Measurements from ENCODE around the gene RAG2.
"Not testable (repeated sequence)": the region's sequence is repeated elsewhere in the genome, so short reads cannot be mapped to it uniquely, and the experiment has no call there.

The RAG2 gene

GRCh38 chr11:36600180-36600579, 2.1 kb upstream of the RAG2 start:
- no peak for DNase-seq (ENCODE audit: low read depth)

DNA sequence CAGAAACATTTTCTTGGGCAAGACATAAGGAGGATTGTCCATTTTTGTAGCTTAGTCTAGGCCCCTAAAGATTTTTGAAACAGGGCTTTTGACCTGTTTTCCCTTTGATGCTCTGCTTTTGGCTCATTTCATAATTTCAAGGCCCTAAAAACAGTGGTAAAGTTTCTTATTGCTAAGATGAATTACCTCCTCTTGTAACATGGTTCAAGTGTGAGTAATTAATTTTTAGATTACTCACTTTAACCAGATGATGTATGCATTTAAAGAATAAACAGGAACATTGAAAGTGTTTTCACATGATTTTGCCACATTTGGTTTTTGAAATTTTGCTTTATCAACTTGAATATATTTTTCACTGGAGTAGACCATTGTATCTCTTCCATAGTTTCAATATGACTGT, 1.2 kb downstream of the RAG2 start:
- no peak for DNase-seq (ENCODE audit: low read depth)

GRCh38 chr11:36594316-36594989, 3.6 kb downstream of the RAG2 start, which contains the start of gene IFTAP:
Gene IFTAP (plus strand): TSS chr11:36594502. CDS start chr11:36610104, 15,602 bp downstream.
- peak; percentile 1 for DNase-seq (ENCODE audit: low read depth)

GRCh38 chr11:36591433-36591832, 6.6 kb downstream of the RAG2 start:
- no peak for DNase-seq (ENCODE audit: low read depth)

- DNase-seq (ENCODE audit: low read depth), result no peak
These were observed 7.5 kb downstream of the RAG2 start for GRCh38 chr11:36590513-36590912.

DNA sequence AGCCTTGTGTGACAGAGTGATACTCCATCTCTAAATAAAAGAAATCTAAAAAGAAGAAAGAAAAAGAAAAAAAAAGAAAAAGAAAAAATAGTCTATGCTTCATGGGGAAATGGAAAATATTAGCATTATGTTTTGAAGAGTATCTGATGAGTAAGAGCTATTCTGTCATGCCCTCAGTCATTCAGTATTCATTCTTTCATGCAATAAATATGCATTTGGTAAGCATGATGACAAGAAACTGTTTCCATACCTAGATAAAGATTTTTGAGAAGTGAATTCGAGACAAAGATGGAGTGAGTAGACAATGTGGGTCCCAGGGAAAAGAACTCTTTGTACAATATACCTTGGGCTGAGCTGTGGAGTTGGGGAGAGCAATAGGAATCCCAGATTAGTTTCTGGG, 9.9 kb downstream of the RAG2 start:
- DNase-seq (ENCODE audit: low read depth), result no peak

GRCh38 chr11:36586543-36586942, 11.5 kb downstream of the RAG2 start:
- no peak for DNase-seq (ENCODE audit: low read depth)

GRCh38 chr11:36583667-36584066, 14.4 kb downstream of the RAG2 start:
- no peak for DNase-seq (ENCODE audit: low read depth)

DNA sequence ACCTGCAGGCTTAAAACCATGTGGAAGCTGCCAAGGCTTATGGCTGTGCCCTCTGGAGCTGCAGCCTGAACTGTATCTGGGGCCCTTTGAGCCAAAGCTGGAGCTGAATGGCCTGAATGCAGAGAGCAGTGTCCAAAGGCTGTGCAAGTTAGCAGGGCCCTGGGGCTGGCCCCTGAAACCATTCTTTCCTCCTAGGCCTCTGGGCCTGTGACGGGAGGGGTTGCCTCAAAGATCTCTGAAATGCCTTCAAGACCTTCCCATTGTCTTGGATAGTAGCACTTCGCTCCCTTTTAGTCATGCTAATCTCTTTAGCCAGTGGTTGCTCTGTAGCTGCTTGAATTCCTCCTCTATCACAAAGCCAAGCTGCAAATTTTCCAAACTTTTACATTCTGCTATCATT, 16.5 kb downstream of the RAG2 start:
- no peak for DNase-seq (ENCODE audit: low read depth)

DNA sequence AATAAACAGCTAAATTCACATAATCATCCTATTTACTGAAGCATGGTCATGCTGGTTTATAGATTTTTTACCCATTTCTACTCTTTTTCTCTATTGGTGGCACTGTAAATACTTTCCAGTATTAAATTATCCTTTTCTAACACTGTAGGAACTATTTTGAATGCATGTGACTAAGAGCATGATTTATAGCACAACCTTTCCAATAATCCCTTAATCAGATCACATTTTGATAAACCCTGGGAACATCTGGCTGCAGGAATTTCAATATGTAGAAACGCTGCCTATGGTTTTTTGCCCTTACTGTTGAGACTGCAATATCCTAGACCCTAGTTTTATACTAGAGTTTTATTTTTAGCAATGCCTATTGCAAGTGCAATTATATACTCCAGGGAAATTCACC, 19.6 kb downstream of the RAG2 start:
- DNase-seq (ENCODE audit: low read depth), result no peak

DNA sequence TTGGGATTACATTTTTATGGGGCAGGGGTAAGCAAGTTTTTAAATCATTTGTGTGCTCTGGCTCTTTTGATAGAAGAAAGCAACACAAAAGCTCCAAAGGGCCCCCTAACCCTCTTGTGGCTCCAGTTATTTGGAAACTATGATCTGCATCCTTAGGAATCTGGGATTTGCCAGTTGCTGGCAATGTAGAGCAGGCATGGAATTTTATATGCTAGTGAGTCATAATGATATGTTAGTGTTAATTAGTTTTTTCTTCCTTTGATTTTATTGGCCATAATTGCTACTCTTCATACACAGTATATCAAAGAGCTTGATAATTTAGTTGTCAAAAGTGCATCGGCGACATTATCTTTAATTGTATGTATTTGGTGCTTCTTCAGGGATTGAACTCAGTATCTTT, 20.2 kb downstream of the RAG2 start:
- no peak for DNase-seq (ENCODE audit: low read depth)

- no peak for DNase-seq (ENCODE audit: low read depth)
These were observed 20.7 kb downstream of the RAG2 start for GRCh38 chr11:36577373-36577772.

- no peak for DNase-seq (ENCODE audit: low read depth)
These were observed 23.6 kb downstream of the RAG2 start for GRCh38 chr11:36574486-36574885.

DNA sequence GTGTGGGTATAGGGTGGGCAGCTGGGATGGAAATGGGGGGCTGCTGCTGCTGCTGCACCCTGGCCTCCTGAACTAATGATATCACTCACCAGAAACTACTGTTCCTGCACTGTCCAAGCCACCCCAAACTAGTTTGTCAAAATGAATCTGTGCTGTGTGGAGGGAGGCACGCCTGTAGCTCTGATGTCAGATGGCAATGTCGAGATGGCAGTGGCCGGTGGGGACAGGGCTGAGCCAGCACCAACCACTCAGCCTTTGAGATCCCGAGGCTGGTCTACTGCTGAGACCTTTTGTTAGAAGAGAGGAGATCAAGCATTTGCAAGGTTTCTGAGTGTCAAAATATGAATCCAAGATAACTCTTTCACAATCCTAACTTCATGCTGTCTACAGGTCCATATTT, 28.9 kb downstream of the RAG2 start:
- no peak for DNase-seq (ENCODE audit: low read depth)

DNA sequence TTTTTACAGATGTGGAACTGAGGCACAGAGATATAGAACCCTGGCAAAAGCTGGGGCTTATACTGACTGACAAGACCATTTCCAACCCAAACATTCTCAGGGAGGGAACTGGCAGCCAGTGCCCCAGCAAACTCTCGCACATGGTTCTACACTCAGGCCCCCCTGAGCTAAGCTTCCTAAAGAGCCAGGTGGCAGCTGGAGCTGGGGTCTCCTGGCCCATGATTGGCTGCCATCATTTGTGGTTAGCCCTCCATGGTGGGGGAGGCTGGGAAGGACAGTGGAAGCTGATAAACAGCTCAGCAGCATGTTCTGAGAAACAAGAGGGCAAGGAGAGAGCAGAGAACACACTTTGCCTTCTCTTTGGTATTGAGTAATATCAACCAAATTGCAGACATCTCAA, 30.3 kb downstream of the RAG2 start, which contains the start of gene RAG1:
TSS of gene RAG1 (plus strand) at position 314 of the 400 bp plus-strand sequence. CDS start 5,298 bp downstream, outside the sequence.
- no peak for DNase-seq (ENCODE audit: low read depth)

DNA sequence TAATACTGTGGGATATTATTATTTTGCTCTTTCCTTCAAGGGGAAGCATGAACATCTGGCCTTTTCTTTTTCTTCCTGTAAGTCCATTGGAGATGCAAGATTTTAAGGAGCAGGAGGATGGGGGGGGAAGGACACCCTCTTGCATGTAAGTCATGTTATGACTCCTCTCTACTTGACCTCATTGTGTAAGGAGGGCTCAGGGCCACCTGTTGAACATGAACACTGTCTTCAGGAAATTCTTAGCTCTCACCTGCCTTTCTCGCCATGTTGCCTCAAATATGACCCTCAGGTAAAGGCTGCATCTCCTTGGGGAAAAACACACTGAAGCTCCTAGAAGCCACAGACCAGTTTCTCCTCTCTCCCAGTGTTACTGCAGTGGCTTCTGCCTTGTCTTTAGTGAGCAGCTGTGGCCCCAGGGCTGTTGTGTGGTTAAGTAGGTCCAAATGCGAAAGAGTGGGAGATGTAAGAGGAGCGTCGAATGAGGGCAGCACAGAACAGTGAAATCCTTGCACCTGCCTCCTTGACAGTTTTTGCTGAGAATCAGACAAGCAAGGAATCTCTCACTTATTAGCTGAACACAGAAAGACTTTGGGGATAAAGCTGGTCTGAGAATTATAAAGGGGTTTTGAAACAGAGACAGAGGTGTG, 31.5 kb downstream of the RAG2 start:
- no peak for DNase-seq (ENCODE audit: low read depth)

DNA sequence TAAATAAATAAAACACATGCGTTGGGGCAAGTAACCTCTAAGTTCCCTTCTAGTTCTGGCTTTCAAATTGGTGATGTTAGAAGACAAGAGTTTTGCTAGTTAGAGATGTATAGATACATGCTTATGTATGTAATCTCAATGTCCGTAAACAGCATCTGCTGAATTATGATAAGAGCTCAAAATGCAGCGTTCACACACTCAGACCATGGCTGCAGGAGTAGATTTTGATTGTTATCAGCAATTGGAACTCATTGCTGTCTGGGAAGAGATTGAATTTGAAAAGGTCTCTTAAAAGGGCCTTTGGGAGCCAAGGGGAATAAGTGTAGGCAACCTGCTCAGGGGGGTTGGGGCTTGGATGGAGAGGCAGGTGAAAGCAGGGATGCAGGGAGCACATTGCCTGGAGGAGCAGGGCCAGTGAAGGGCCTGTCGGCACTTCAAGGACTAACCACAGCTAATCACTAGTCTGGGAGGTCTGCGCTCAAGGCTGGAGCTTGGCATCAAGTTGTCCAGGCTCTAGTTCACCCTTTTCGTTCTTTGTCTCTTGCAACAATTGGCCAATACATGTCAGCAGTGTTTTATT, 32.9 kb downstream of the RAG2 start:
- DNase-seq (ENCODE audit: low read depth), result no peak

DNA sequence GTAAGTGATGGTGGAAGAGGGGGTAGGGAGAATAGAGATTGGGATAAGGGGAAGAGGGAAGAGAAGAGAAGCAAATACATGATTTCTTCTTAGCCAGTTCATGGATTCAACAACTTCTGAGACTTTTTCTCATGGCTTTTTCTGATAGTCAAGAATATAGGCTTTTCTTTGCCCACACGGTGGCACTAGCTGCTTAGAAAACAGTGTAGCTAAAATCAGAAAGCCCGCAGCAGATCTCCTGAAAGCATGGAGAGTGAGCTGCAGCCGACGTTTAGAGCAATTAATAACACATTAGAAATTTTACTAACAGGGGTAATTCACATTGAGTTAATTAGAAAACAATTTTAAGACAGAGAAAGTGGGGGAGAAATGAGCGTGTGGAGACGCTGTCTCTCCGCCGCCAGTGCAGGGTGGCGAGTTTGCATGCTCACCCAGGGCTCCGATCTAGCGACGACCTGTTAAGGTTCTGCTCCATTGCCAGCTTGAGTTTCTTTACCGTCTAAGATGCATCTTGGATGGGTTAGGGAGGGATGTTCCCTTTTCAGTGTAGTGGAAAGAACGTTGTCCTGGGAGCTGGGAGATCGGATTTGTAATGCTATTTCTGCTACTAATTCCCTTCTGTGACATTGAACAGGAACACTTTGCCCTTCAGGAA, 33.5 kb downstream of the RAG2 start:
- DNase-seq (ENCODE audit: low read depth), result peak; percentile 9

- no peak for DNase-seq (ENCODE audit: low read depth)
These were observed 39.2 kb downstream of the RAG2 start for GRCh38 chr11:36558571-36559413.

DNA sequence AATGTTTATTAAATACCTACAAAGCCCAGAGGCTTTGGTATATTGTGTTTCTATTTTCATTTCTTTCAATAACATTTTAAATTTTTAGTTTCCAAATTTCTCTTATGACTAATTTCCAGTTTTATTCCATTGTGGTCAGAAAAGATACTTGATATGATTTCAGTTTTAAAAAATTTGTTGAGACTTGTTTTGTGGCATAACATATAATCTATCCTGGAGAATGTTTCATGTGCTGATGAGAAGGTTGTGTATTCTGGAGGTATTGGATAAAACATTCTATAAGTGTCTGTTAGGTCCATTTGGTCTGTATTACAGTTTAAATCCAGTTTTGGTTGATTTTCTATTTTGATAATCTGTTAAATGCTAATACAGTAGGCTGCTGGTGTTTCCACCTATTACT, 40.0 kb downstream of the RAG2 start:
- no peak for DNase-seq (ENCODE audit: low read depth)

DNA sequence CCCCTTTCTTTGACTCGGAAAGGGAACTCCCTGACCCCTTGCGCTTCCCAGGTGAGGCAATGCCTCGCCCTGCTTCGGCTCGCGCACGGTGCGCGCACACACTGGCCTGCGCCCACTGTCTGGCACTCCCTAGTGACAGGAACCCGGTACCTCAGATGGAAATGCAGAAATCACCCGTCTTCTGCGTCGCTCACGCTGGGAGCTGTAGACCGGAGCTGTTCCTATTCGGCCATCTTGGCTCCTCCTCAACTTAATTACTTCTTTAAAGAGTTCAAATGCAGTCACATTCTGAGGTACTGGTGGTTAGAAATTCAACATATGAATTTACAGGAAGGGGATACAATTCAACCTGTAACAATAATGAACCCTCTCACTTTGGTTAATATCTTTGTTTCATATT, 40.6 kb downstream of the RAG2 start:
- DNase-seq (ENCODE audit: low read depth), result not testable (repeated sequence)

Data from stimulated activated CD8-positive, alpha-beta memory T cell treated with anti-CD3 and anti-CD28 coated beads, Interleukin-4, amount 100 ng/mL, for 24 hours (primary cell).